GM12801 (cell line): ENCODE measurements around the gene CAPN5.

ENCODE experiments used
- TF ChIP-seq, protein P1 (sequence below): IDR thresholded peaks from one replicate; pipeline ENCODE4 v1.5.1; 2011; ENCODE audit warnings: control low read depth; ENCODE audit not compliant: insufficient read length; ENCODE audit errors: extremely low read depth

The CAPN5 gene

DNA sequence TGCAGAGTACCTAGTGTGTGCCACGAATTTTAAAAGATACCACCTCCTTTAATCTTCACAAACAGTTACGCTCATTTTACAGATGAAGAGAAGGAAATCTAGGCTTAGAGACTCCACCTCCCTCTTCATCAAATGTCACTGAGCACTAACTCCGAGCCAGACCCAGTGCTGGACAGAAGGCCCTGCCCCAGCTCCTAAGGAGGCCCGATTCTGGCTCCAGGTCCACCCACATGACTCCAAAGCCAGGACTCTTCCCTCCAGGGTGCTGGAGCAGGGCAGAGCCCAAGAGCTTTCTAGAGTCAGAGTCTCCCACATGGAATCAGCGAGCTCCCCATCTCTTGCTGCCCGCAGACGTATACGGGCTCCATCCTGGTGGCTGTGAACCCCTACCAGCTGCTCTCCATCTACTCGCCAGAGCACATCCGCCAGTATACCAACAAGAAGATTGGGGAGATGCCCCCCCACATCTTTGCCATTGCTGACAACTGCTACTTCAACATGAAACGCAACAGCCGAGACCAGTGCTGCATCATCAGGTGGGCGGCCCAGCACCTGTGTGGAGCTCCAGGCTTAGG is 88.9 kb downstream of the CAPN5 start:
- TF ChIP-seq, protein P1, sequence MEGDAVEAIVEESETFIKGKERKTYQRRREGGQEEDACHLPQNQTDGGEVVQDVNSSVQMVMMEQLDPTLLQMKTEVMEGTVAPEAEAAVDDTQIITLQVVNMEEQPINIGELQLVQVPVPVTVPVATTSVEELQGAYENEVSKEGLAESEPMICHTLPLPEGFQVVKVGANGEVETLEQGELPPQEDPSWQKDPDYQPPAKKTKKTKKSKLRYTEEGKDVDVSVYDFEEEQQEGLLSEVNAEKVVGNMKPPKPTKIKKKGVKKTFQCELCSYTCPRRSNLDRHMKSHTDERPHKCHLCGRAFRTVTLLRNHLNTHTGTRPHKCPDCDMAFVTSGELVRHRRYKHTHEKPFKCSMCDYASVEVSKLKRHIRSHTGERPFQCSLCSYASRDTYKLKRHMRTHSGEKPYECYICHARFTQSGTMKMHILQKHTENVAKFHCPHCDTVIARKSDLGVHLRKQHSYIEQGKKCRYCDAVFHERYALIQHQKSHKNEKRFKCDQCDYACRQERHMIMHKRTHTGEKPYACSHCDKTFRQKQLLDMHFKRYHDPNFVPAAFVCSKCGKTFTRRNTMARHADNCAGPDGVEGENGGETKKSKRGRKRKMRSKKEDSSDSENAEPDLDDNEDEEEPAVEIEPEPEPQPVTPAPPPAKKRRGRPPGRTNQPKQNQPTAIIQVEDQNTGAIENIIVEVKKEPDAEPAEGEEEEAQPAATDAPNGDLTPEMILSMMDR: no peak

DNA sequence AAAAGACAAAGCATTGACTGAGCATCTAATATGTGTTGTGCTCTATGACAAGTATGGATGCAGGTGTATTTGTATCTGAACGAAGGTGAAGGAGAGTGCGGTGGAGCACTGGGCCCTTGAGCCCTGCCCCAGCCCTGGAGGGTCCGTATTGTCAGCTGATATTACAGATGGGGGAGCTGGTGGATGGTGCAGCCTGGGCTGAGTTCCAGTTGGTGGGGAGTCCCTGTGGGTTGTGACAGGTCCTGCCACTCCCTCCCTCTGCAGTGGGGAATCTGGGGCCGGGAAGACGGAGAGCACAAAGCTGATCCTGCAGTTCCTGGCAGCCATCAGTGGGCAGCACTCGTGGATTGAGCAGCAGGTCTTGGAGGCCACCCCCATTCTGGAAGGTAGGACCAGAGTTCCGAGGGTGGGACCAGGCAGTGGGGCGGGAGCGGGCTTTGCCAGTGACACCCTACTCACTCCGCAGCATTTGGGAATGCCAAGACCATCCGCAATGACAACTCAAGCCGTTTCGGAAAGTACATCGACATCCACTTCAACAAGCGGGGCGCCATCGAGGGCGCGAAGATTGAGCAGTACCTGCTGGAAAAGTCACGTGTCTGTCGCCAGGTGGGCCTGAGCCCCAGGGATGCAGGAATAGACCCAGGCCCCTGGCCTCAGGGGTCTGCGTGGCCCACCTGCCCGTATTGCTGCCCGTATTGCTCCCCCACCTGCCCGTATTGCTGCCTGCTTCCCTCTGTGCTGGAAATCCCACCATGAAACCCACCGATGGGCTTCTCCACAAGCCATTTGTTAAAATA is 89.8 kb downstream of the CAPN5 start:
- TF ChIP-seq, protein P1: no peak

DNA sequence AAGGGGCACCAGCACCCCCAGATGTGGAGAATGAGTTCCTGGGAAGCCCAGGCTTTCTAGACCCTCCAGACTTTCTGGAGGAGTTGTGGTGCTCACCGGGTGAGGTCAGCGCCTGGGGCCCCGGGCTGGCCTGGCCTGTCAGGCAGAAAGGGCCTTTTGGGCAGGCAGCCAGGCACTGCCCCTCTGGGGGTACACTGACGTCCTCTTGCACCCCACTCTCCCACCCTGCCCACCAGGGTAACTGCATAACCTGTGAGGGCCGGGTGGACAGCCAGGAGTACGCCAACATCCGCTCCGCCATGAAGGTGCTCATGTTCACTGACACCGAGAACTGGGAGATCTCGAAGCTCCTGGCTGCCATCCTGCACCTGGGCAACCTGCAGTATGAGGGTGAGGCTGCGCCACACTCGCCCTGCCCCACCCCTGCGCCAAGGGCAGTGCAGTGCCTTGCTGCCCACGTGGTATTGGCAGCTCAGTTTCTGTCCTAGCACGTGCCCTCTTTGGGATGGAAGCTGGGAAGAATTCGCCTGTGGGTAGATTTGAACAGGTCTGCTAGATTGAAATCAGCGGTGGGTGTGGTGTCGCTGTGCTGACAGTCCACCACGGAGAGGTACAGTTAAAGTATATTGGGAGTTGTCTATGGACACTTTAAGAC is 91.4 kb downstream of the CAPN5 start:
- TF ChIP-seq, protein P1: no peak

DNA sequence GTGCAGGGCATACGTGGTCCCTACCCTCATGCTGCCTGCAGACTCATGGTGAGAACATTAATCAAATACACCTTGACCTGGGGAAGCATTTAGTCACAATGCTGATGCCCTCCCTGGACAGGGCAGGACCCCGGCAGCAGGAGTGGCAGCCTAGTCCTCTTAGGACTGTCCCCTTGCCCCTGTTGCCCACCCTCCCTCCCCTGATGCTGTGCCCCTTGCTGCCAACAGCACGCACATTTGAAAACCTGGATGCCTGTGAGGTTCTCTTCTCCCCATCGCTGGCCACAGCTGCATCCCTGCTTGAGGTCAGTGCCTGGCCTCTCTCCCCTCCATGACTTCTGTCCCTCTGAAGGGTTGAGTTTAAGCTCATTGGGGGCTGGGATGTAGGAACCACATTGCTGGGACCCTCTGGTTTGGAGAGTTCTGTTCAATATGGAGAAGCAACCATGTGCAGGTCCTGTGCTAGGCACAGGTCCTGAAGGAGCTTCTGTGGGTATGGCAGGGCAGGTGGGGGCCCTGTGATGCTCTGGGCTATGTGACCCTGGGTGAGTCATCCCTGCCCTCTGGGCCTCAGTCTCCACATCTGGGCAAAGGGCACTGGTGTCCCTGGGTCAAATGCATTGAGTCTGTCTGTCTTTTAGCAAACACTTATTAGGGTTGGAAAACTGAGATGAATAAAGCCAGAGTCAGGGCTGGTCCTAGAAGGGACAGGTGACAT is 92.6 kb downstream of the CAPN5 start:
- TF ChIP-seq, protein P1: no peak

DNA sequence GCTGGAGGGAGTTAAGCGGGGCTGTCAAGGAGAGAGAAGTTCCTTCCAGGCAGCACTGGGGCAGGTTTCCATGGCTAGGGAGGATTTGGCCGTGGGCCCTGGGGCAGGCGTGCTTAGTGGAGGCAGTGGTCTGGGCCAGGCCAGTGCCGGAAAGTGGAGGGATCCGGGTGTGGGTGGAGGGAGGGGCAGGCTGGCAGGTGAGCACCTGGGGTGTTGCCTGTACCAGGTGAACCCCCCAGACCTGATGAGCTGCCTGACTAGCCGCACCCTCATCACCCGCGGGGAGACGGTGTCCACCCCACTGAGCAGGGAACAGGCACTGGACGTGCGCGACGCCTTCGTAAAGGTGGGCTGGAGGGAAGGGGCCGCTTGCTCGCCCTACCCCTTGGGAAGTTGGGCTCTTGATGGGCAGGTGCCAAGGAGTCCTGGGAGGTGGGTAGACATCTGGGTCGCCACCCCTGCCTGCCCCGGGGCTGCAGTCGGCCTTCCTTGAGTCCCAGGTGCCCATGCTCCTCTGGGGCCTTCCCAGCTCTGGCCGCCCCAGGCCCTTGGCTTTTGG is 93.2 kb downstream of the CAPN5 start:
- TF ChIP-seq, protein P1: no peak

DNA sequence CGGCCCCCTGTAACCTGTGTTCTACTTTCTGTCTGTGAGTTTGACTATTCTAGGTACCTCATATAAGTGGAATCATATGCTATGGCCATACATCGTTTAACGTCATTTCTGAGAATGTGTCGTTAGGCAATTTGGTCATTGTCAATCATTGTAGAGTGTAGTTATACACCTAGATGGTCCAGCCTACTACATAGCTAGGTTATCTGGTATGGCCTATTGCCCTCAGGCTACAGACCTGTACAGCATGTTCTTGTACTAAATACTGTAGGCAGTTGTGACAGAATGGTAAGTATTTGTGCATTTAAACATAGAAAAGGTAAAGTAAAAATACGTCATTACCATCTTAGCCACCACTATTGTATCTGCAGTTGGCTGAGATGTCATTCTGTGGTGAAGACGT is 96.5 kb downstream of the CAPN5 start:
- TF ChIP-seq, protein P1: no peak

DNA sequence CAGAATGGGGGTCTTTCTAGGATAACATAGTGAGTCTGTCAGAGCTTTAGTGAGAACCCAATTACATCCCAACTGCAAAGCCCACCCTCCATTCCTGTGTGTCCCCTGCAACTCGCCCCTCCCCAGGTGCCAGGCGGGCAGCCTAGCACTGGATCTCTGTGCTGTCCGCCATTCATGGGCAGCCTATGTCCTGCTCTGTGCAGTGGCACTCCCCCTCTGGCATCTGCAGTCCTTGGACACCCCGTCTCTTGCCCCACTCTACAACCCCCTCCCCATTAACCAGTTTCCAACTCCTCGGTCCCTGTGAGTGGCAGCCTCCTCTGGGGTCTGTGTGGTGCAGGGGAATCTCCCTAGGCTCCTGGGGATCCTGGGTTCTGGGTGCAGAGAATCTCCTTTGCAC is 98.3 kb downstream of the CAPN5 start:
- TF ChIP-seq, protein P1: no peak
